Activated naive CD4-positive, alpha-beta T cell treated with anti-CD3 and anti-CD28 coated beads, Interleukin-2, amount 50 U/mL, for 72 hours (primary cell): Measurements from ENCODE around the gene CCDC40. TPM values are rescaled to one million over a fixed set of nuclear protein-coding genes. Genes with fewer than 3 reads are reported as not detected.
A peak's percentile ranks its signal among the peaks of the same experiment; 100 is the strongest.

ENCODE experiments used
- ATAC-seq, 2 donors: fragments of 150-1000 bp; cut with Tn5 transposase; 2 replicates each; pipeline ENCODE4 v1.10.0; 2021; ENCODE audit warnings: mild to moderate bottlenecking in 2 of 2, moderate library complexity in 2 of 2
- DNase-seq, 2 donors: peaks; one replicate each; pipeline ENCODE4 v3.0.0; 2021 to 2022; ENCODE audit warnings: low spot score in 2 of 2
- H3K27ac Mint-ChIP-seq, 2 donors: one replicate each; pipeline ENCODE4 v1.8.0; 2022; ENCODE audit warnings: mild to moderate bottlenecking in 2 of 2, mixed read lengths in 2 of 2
- H3K36me3 Mint-ChIP-seq, 2 donors: one replicate each; pipeline ENCODE4 v1.8.0; 2022; ENCODE audit warnings: mixed read lengths in 2 of 2
- H3K9me3 Mint-ChIP-seq, 2 donors: one replicate each; pipeline ENCODE4 v1.8.0; 2022; ENCODE audit warnings: mixed read lengths in 2 of 2
- total RNA-seq, 2 donors: library from RNA; stranded (reverse); gene quantifications; one replicate each; pipeline ENCODE4 v1.2.3, GENCODE V29; 2022

The CCDC40 gene
- total RNA-seq, 2 donors from 2014 or later = 0.45 to 0.50 TPM

DNA sequence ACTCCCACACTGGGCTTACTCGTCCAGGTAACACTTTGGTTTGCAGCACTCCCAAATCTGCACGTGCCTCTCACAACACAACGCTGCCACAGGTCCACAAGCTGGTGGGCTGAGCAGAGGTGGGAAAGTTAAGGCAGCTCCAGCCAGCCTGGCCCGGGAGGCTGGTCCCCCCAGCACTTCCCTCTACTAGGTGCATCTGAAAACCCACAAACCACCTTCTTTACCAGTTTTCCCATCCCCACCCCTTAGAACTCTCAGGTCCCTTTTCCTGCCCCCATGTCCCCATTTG is 63.5 kb downstream of the CCDC40 start:
- DNase-seq = no peak
- no peak for ATAC-seq
- peaks cover 0 to 6% of the 10 kb centered on the region in 2 donors for H3K36me3 Mint-ChIP-seq
- no peaks in the 10 kb centered on the region for H3K9me3 Mint-ChIP-seq
- H3K27ac Mint-ChIP-seq = no peak overlapping the region

GRCh38 chr17:80101011-80101945 is 64.8 kb downstream of the CCDC40 start, which contains the start of gene GAA:
Gene GAA (plus strand): TSS chr17:80101581. CDS start chr17:80104587, 3,006 bp downstream.
- peaks cover 0 to 13% of the 10 kb centered on the region in 2 donors for H3K36me3 Mint-ChIP-seq
- peak within 1 kb of the TSS; percentile 90 to 97 for H3K27ac Mint-ChIP-seq
- ATAC-seq (peak; percentile 88 to 89), DNase-seq (peak; percentile 95 to 96)
- H3K9me3 Mint-ChIP-seq = no peaks in the 10 kb centered on the region

DNA sequence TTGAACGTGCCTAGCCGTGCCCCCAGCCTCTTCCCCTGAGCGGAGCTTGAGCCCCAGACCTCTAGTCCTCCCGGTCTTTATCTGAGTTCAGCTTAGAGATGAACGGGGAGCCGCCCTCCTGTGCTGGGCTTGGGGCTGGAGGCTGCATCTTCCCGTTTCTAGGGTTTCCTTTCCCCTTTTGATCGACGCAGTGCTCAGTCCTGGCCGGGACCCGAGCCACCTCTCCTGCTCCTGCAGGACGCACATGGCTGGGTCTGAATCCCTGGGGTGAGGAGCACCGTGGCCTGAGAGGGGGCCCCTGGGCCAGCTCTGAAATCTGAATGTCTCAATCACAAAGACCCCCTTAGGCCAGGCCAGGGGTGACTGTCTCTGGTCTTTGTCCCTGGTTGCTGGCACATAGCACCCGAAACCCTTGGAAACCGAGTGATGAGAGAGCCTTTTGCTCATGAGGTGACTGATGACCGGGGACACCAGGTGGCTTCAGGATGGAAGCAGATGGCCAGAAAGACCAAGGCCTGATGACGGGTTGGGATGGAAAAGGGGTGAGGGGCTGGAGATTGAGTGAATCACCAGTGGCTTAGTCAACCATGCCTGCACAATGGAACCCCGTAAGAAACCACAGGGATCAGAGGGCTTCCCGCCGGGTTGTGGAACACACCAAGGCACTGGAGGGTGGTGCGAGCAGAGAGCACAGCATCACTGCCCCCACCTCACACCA is 65.7 kb downstream of the CCDC40 start:
- DNase-seq (peak in 1 of 2 donors; percentile 18), ATAC-seq (peak; percentile 25 to 28)
- peaks cover 0 to 13% of the 10 kb centered on the region in 2 donors for H3K36me3 Mint-ChIP-seq

DNA sequence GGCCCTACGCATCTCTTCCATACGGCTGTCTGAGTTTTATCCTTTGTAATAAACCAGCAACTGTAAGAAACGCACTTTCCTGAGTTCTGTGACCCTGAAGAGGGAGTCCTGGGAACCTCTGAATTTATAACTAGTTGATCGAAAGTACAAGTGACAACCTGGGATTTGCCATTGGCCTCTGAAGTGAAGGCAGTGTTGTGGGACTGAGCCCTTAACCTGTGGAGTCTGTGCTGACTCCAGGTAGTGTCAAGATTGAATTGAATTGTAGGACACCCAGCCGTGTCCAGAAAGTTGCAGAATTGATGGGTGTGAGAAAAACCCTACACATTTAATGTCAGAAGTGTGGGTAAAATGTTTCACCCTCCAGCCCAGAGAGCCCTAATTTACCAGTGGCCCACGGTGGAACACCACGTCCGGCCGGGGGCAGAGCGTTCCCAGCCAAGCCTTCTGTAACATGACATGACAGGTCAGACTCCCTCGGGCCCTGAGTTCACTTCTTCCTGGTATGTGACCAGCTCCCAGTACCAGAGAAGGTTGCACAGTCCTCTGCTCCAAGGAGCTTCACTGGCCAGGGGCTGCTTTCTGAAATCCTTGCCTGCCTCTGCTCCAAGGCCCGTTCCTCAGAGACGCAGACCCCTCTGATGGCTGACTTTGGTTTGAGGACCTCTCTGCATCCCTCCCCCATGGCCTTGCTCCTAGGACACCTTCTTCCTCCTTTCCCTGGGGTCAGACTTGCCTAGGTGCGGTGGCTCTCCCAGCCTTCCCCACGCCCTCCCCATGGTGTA is 66.4 kb downstream of the CCDC40 start:
- DNase-seq (no peak), ATAC-seq (no peak)
- H3K9me3 Mint-ChIP-seq = no peaks in the 10 kb centered on the region
- H3K36me3 Mint-ChIP-seq = peaks cover 0 to 13% of the 10 kb centered on the region in 2 donors
- peak overlapping the region; percentile 69 to 90 for H3K27ac Mint-ChIP-seq

More for the DNA sequence above, 65.7 kb downstream of the CCDC40 start:
- H3K9me3 Mint-ChIP-seq = no peaks in the 10 kb centered on the region
- H3K27ac Mint-ChIP-seq = peak overlapping the region; percentile 90 to 97

GRCh38 chr17:80103449-80104085 is 67.1 kb downstream of the CCDC40 start:
- H3K9me3 Mint-ChIP-seq = no peaks in the 10 kb centered on the region
- no peak for ATAC-seq
- H3K27ac Mint-ChIP-seq = peak overlapping the region; percentile 39 to 69
- DNase-seq = no peak
- peaks cover 0 to 13% of the 10 kb centered on the region in 2 donors for H3K36me3 Mint-ChIP-seq

- Mint-ChIP-seq H3K27ac (no peak overlapping the region), H3K36me3 (peaks cover 0 to 13% of the 10 kb centered on the region in 2 donors), H3K9me3 (no peaks in the 10 kb centered on the region)
- DNase-seq (no peak), ATAC-seq (no peak)
These were observed 68.0 kb downstream of the CCDC40 start for GRCh38 chr17:80104321-80104955.

- ATAC-seq = no peak
- DNase-seq = no peak
- peaks cover 0 to 13% of the 10 kb centered on the region in 2 donors for H3K36me3 Mint-ChIP-seq
- no peaks in the 10 kb centered on the region for H3K9me3 Mint-ChIP-seq
- no peak overlapping the region for H3K27ac Mint-ChIP-seq
These were observed 68.5 kb downstream of the CCDC40 start for GRCh38 chr17:80104956-80105375.

DNA sequence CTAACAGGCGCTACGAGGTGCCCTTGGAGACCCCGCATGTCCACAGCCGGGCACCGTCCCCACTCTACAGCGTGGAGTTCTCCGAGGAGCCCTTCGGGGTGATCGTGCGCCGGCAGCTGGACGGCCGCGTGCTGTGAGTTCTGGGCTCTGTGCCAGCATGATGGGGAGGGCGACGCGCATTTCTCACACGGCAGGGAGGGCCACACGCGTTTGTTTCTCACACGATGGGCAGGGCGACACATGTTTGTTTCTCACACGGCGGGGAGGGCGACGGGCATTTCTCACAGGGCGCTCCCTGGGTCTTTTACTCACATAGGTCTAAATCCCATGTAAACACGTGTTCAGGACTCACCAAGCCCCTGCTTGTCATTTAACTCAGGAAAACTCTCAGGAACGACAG is 69.3 kb downstream of the CCDC40 start:
- Mint-ChIP-seq H3K9me3 (no peaks in the 10 kb centered on the region), H3K36me3 (peaks cover 0 to 13% of the 10 kb centered on the region in 2 donors), H3K27ac (no peak overlapping the region)
- no peak for DNase-seq
- no peak for ATAC-seq

DNA sequence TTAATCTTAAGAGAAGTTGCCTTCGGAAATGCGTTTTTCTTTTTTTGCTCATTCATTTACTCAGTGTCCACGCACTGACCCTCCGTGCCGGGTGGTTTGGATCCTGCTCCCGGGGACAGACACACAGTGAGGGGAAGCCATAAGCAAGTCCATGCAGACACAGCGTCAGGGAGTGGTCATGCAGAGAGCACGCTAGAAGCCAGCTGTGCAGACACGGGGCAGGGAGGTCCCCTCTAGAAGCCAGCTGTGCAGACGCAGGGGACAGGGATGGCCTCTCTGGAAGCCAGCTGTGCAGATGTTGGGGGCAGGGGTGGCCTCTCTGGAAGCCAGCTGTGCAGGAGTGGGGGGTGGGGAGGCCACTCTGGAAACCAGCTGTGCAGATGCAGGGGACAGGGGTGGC is 69.7 kb downstream of the CCDC40 start:
- no peaks in the 10 kb centered on the region for H3K9me3 Mint-ChIP-seq
- DNase-seq (no peak), ATAC-seq (no peak)
- peaks cover 0 to 13% of the 10 kb centered on the region in 2 donors for H3K36me3 Mint-ChIP-seq
- H3K27ac Mint-ChIP-seq = no peak overlapping the region

DNA sequence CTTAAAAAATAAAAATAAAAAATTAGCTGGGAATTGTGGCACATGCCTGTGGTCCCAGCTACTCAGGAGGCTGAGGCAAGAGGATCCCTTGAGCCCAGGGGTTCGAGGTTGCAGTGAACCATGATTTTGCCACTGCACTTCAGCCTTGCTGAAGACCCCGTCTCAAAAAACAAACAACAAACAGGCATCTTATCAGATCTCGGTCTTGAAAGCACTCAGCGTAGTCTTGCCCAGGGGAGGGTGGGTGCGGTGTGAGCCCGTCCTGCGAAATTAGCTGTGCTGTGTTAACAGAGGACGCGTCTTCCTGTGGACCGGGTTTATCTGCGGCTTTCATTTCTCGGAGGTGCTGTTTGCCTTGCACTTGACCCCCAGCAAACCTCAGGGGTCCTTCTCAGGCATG is 70.3 kb downstream of the CCDC40 start:
- no peak overlapping the region for H3K27ac Mint-ChIP-seq
- H3K36me3 Mint-ChIP-seq = peaks cover 0 to 13% of the 10 kb centered on the region in 2 donors
- DNase-seq (no peak), ATAC-seq (no peak)
- no peaks in the 10 kb centered on the region for H3K9me3 Mint-ChIP-seq

DNA sequence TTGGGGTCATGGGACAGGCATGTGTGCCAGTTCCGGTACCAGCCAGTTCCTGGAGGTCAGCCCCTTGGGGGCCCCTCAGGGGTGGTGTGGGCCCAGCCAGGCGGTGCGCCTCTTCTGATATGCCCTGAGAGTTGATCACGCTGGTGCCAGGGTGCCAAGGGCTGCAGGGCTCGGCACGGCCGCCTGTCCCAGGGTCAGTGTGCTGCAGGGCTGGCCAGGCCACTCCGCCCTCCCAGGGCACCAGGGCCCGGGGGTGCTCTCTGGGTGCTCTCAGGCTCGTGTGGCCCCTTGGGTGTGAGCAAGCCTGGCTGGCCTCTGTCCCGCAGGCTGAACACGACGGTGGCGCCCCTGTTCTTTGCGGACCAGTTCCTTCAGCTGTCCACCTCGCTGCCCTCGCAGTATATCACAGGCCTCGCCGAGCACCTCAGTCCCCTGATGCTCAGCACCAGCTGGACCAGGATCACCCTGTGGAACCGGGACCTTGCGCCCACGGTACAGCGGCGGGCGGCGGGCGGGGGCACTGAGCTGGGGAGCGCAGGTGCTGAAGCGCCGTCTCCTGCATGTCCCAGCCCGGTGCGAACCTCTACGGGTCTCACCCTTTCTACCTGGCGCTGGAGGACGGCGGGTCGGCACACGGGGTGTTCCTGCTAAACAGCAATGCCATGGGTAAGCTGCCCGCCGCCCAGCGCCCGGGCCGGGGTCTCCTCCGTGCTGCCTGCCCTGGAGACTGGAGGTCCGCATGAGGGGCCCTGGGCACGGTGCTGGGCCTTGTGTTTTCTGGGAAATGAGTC is 71.0 kb downstream of the CCDC40 start:
- no peaks in the 10 kb centered on the region for H3K9me3 Mint-ChIP-seq
- peak in 1 of 2 donors; percentile 20 for DNase-seq
- H3K27ac Mint-ChIP-seq = no peak overlapping the region
- H3K36me3 Mint-ChIP-seq = peaks cover 0 to 8% of the 10 kb centered on the region in 2 donors
- ATAC-seq = no peak

GRCh38 chr17:80108036-80108971 is 71.9 kb downstream of the CCDC40 start:
- H3K9me3 Mint-ChIP-seq = no peaks in the 10 kb centered on the region
- H3K27ac Mint-ChIP-seq = no peak overlapping the region
- ATAC-seq (no peak), DNase-seq (peak in 1 of 2 donors; percentile 51)
- H3K36me3 Mint-ChIP-seq = peaks cover 0 to 8% of the 10 kb centered on the region in 2 donors

- Mint-ChIP-seq H3K27ac (no peak overlapping the region), H3K9me3 (no peaks in the 10 kb centered on the region), H3K36me3 (peaks cover 0 to 8% of the 10 kb centered on the region in 2 donors)
- ATAC-seq (no peak), DNase-seq (no peak)
These were observed 72.7 kb downstream of the CCDC40 start for GRCh38 chr17:80109066-80109660.
